ENCODE measurements around the gene DAB2IP. TPM values are rescaled to one million over a fixed set of nuclear protein-coding genes. Genes with fewer than 3 reads are reported as not detected.

Gene DAB2IP
- total and polyA plus RNA-seq, 4 donors = 16.6 to 58.9 (median 40.3) TPM

DNA sequence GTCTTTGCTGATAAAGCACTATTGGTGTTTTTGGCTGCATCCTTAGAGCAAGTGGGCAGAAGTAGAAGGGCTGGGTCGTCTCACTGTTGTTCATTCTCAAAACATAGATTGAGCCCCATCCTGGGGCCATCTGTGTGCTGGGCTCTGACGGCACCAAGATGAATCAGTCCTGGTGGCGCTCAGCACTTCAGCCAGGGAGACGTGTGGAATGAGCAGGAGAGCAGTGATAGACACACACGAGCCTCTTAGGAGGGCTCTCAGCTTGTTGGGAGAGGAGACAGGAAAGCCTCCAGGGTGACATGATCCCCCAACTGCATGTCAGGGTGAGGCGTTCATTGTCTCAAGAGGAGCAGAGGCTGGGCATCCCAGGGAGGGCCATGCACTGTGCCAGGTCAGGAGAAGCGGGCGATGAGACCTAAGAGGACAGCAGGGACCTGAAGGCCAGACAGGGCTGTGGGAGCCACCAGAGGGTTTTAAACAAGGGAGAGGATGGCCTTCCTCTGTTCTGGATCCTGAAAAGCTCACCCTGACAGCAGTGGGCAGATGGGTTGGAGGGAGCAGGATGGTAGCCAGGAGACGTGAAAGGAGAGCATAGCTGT lies 115.8 kb downstream of the DAB2IP start:
- Histone ChIP-seq H3K36me3 (ENCODE audit: control insufficient read depth, insufficient read depth, low read length) (peaks cover 97% of the 10 kb centered on the region), H3K27ac (ENCODE audit: low read depth, low read length) (no peak overlapping the region), H3K27me3 (ENCODE audit: control insufficient read depth, insufficient read depth, low read length) (no peaks in the 10 kb centered on the region), H3K9me3 (ENCODE audit: control insufficient read depth, insufficient read depth, low read length) (no peaks in the 10 kb centered on the region), H3K4me1 (ENCODE audit: control insufficient read depth, insufficient read depth, low read length) (peaks cover 12% of the 10 kb centered on the region), H3K4me3 (ENCODE audit: low read depth, low read length) (no peak overlapping the region)
- 86% methylated on average over 9 of the region's 9 CpGs for WGBS (ENCODE audit: insufficient coverage)
- no peak for DNase-seq (ENCODE audit: low read depth in 4 of 6, low spot score in 6 of 6)

GRCh38 chr9:121768416-121769015 lies 117.1 kb downstream of the DAB2IP start:
- peaks cover 97% of the 10 kb centered on the region for H3K36me3 ChIP-seq (ENCODE audit: control insufficient read depth, insufficient read depth, low read length)
- no peak overlapping the region for H3K27ac ChIP-seq (ENCODE audit: low read depth, low read length)
- no peaks in the 10 kb centered on the region for H3K27me3 ChIP-seq (ENCODE audit: control insufficient read depth, insufficient read depth, low read length)
- H3K4me1 ChIP-seq (ENCODE audit: control insufficient read depth, insufficient read depth, low read length) = peaks cover 25% of the 10 kb centered on the region
- no peak overlapping the region for H3K4me3 ChIP-seq (ENCODE audit: low read depth, low read length)
- WGBS (ENCODE audit: insufficient coverage) = 88% methylated on average over 15 of the region's 15 CpGs
- H3K9me3 ChIP-seq (ENCODE audit: control insufficient read depth, insufficient read depth, low read length) = no peaks in the 10 kb centered on the region
- no peak for DNase-seq (ENCODE audit: low read depth in 4 of 6, low spot score in 6 of 6)

DNA sequence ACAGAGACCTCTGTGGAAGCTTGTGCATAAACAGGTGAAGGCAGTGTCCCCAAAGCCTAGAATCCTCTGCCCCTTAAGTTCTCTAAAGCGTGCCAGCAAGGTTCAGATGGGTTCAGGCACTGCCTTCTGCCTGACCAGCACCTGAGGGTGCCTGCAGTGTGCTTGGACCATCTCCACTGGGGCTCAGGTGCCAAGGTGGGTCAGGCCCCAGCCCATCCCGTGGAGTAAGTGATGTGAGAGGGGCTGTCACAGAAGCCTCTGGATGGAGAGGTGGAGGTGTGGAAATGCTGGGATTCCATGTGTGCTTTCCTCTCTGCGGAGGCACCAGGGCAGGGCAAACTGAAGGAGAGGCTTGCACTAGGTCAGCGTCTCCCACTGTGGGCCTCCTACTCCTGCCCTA lies 118.5 kb downstream of the DAB2IP start:
- H3K36me3 ChIP-seq (ENCODE audit: control insufficient read depth, insufficient read depth, low read length) = peaks cover 97% of the 10 kb centered on the region

DNA sequence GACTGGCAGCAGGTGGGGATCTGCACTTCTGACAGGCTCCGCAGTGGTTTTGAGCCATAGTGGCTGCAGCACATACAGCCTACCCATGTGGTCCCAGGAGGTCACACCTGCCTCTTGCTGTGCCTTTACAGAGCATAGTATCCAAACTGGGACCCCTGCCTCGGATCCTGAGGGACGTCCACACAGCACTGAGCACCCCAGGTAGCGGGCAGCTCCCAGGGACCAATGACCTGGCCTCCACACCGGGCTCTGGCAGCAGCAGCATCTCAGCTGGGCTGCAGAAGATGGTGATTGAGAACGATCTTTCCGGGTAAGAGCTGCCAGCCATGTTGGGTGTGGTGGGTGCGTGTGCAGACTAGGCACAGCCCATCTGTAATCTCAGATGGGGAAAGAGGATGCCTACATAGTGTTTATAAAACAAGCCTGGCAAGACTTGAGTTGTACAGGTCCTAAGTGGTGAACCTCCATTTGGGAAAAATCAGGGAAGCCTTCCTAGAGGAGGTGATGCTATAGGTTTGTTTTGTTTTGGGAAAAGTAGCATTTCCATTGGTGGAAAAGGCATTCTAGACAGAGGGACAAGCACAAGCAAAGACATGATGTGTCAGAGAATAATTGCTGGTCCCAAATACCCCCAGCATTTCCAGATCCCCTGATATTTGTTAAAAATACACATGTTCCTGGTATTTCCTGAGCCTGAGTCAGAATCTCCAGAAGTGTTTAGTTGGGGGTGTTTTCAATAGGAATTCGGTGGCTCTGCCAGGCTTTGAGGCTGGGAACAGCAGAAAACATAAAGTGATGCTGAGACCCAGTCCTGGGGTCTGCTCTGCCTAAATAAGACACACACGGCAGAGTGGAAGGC lies 119.2 kb downstream of the DAB2IP start:
- H3K27ac ChIP-seq (ENCODE audit: low read depth, low read length) = no peak overlapping the region
- no peaks in the 10 kb centered on the region for H3K9me3 ChIP-seq (ENCODE audit: control insufficient read depth, insufficient read depth, low read length)
- H3K36me3 ChIP-seq (ENCODE audit: control insufficient read depth, insufficient read depth, low read length) = peaks cover 97% of the 10 kb centered on the region
- H3K27me3 ChIP-seq (ENCODE audit: control insufficient read depth, insufficient read depth, low read length) = no peaks in the 10 kb centered on the region
- WGBS (ENCODE audit: insufficient coverage) = 95% methylated on average over 9 of the region's 10 CpGs
- H3K4me1 ChIP-seq (ENCODE audit: control insufficient read depth, insufficient read depth, low read length) = peaks cover 45% of the 10 kb centered on the region
- DNase-seq (ENCODE audit: low read depth in 4 of 6, low spot score in 6 of 6) = no peak
- no peak overlapping the region for H3K4me3 ChIP-seq (ENCODE audit: low read depth, low read length)

More for the DNA sequence above, 118.5 kb downstream of the DAB2IP start:
- no peaks in the 10 kb centered on the region for H3K9me3 ChIP-seq (ENCODE audit: control insufficient read depth, insufficient read depth, low read length)
- H3K27me3 ChIP-seq (ENCODE audit: control insufficient read depth, insufficient read depth, low read length) = no peaks in the 10 kb centered on the region
- H3K27ac ChIP-seq (ENCODE audit: low read depth, low read length) = no peak overlapping the region
- peaks cover 39% of the 10 kb centered on the region for H3K4me1 ChIP-seq (ENCODE audit: control insufficient read depth, insufficient read depth, low read length)
- WGBS (ENCODE audit: insufficient coverage) = 96% methylated on average over 3 of the region's 4 CpGs
- no peak for DNase-seq (ENCODE audit: low read depth in 4 of 6, low spot score in 6 of 6)
- no peak overlapping the region for H3K4me3 ChIP-seq (ENCODE audit: low read depth, low read length)

DNA sequence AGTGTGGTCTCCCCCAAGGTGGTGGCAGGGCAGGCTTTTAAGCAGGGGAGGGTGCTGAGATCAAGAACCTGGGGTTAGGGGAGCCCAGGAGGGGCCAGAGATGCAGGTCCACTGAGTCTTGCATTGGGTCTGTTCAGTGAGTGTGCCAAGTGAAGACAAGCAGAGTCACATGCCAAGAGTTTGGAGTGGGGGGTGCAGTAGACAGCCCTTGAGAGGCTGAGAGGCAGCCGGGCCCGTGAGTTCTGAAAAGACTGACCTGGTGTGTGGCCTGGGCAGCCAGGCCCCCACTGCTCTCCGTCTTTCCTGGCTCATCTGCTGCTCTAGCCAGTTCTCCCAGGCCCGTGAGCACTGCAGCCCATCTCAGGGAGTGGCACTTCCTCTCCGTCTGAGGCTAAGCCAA lies 120.0 kb downstream of the DAB2IP start:
- Histone ChIP-seq H3K4me3 (ENCODE audit: low read depth, low read length) (no peak overlapping the region), H3K27me3 (ENCODE audit: control insufficient read depth, insufficient read depth, low read length) (no peaks in the 10 kb centered on the region), H3K36me3 (ENCODE audit: control insufficient read depth, insufficient read depth, low read length) (peaks cover 97% of the 10 kb centered on the region), H3K4me1 (ENCODE audit: control insufficient read depth, insufficient read depth, low read length) (peaks cover 45% of the 10 kb centered on the region), H3K9me3 (ENCODE audit: control insufficient read depth, insufficient read depth, low read length) (no peaks in the 10 kb centered on the region), H3K27ac (ENCODE audit: low read depth, low read length) (peak overlapping the region; percentile 64)
- WGBS (ENCODE audit: insufficient coverage) = 44% methylated on average over 4 of the region's 5 CpGs
- no peak for DNase-seq (ENCODE audit: low read depth in 4 of 6, low spot score in 6 of 6)

- 81% methylated on average over 15 of the region's 16 CpGs for WGBS (ENCODE audit: insufficient coverage)
- Histone ChIP-seq H3K36me3 (ENCODE audit: control insufficient read depth, insufficient read depth, low read length) (peaks cover 99% of the 10 kb centered on the region), H3K27me3 (ENCODE audit: control insufficient read depth, insufficient read depth, low read length) (no peaks in the 10 kb centered on the region), H3K4me3 (ENCODE audit: low read depth, low read length) (no peak overlapping the region), H3K4me1 (ENCODE audit: control insufficient read depth, insufficient read depth, low read length) (peaks cover 45% of the 10 kb centered on the region), H3K9me3 (ENCODE audit: control insufficient read depth, insufficient read depth, low read length) (no peaks in the 10 kb centered on the region), H3K27ac (ENCODE audit: low read depth, low read length) (peak overlapping the region; percentile 64)
- DNase-seq (ENCODE audit: low read depth in 4 of 6, low spot score in 6 of 6) = peak in 1 of 6 donors; percentile 30
Observed at GRCh38 chr9:121771851-121772599, 120.6 kb downstream of the DAB2IP start.

DNA sequence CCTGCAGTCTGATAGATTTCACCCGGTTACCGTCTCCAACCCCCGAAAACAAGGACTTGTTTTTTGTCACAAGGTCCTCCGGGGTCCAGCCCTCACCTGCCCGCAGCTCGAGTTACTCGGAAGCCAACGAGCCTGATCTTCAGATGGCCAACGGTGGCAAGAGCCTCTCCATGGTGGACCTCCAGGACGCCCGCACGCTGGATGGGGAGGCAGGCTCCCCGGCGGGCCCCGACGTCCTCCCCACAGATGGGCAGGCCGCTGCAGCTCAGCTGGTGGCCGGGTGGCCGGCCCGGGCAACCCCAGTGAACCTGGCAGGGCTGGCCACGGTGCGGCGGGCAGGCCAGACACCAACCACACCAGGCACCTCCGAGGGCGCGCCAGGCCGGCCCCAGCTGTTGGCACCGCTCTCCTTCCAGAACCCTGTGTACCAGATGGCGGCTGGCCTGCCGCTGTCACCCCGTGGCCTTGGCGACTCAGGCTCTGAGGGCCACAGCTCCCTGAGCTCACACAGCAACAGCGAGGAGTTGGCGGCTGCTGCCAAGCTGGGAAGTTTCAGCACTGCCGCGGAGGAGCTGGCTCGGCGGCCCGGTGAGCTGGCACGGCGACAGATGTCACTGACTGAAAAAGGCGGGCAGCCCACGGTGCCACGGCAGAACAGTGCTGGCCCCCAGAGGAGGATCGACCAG lies 121.3 kb downstream of the DAB2IP start:
- no peak overlapping the region for H3K4me3 ChIP-seq (ENCODE audit: low read depth, low read length)
- peak in 1 of 6 donors; percentile 39 for DNase-seq (ENCODE audit: low read depth in 4 of 6, low spot score in 6 of 6)
- peaks cover 45% of the 10 kb centered on the region for H3K4me1 ChIP-seq (ENCODE audit: control insufficient read depth, insufficient read depth, low read length)
- H3K9me3 ChIP-seq (ENCODE audit: control insufficient read depth, insufficient read depth, low read length) = no peaks in the 10 kb centered on the region
- no peaks in the 10 kb centered on the region for H3K27me3 ChIP-seq (ENCODE audit: control insufficient read depth, insufficient read depth, low read length)
- H3K27ac ChIP-seq (ENCODE audit: low read depth, low read length) = no peak overlapping the region
- 74% methylated on average over 42 of the region's 45 CpGs for WGBS (ENCODE audit: insufficient coverage)
- H3K36me3 ChIP-seq (ENCODE audit: control insufficient read depth, insufficient read depth, low read length) = peaks cover 92% of the 10 kb centered on the region

DNA sequence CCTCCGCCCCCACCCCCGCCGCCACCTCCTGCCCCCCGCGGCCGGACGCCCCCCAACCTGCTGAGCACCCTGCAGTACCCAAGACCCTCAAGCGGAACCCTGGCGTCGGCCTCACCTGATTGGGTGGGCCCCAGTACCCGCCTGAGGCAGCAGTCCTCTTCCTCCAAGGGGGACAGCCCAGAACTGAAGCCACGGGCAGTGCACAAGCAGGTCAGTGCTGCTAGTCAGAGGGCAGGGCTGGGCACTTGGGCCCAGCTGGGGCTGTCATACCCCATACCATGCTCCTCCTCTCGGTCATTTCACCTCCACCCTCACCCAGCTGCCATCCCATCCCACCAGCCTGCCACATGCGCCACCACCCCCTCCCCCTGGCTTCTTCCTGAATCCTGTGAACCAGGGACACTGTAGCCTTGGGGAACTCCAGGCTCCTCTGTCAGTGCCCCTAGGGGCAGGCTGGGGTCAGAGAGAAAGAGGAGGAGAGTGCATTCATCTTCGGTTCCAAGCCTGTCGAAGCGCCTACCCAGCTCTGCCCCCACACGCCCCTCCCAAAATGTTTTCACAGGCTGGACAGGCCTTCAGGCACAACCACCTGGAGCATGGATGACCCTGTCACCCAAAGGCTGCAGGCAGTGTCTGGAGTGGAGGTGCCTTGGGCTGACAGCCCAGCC lies 122.0 kb downstream of the DAB2IP start:
- Histone ChIP-seq H3K27ac (ENCODE audit: low read depth, low read length) (no peak overlapping the region), H3K36me3 (ENCODE audit: control insufficient read depth, insufficient read depth, low read length) (peaks cover 85% of the 10 kb centered on the region), H3K4me3 (ENCODE audit: low read depth, low read length) (no peak overlapping the region), H3K9me3 (ENCODE audit: control insufficient read depth, insufficient read depth, low read length) (no peaks in the 10 kb centered on the region), H3K27me3 (ENCODE audit: control insufficient read depth, insufficient read depth, low read length) (no peaks in the 10 kb centered on the region), H3K4me1 (ENCODE audit: control insufficient read depth, insufficient read depth, low read length) (peaks cover 45% of the 10 kb centered on the region)
- WGBS (ENCODE audit: insufficient coverage) = 90% methylated on average over 10 of the region's 18 CpGs
- no peak for DNase-seq (ENCODE audit: low read depth in 4 of 6, low spot score in 6 of 6)
